Activated CD8-positive, alpha-beta T cell treated with anti-CD3 and anti-CD28 coated beads, Interleukin-2, amount 10 ng/mL, durations not matched to agents 7 days and 5 days (primary cell): ENCODE data around the gene MIEN1. TPM values are rescaled to one million over a fixed set of nuclear protein-coding genes. Genes with fewer than 3 reads are reported as not detected.
A peak's percentile ranks its signal among the peaks of the same experiment; 100 is the strongest.

Experiments used
- ATAC-seq: fragments of 150-1000 bp; cut with Tn5 transposase; one replicate; pipeline ENCODE4 v1.10.0; 2021; ENCODE audit warnings: moderate library complexity
- CTCF ChIA-PET: fragments of 350-600 bp; sonication (Branson Sonifier 250); formaldehyde crosslinking; loops from one replicate; lab custom pipeline; 2021; ENCODE audit warnings: antibody characterized with exemption; lab: Charles Lee
- POLR2A ChIA-PET: fragments of 350-600 bp; sonication (Branson Sonifier 250); formaldehyde crosslinking; loops from one replicate; lab custom pipeline; 2021; ENCODE audit warnings: antibody characterized with exemption; lab: Charles Lee
- DNase-seq: peaks from one replicate; pipeline ENCODE4 v3.0.0-alpha.2; 2020
- H3K27ac Mint-ChIP-seq: one replicate; pipeline ENCODE4 v1.8.0; 2021; ENCODE audit warnings: mild to moderate bottlenecking, mixed read lengths
- H3K27me3 Mint-ChIP-seq: one replicate; pipeline ENCODE4 v1.8.0; 2021; ENCODE audit warnings: low read depth, mixed read lengths
- H3K36me3 Mint-ChIP-seq: one replicate; pipeline ENCODE4 v1.8.0; 2021; ENCODE audit warnings: low read depth, mixed read lengths
- H3K4me1 Mint-ChIP-seq: one replicate; pipeline ENCODE4 v1.8.0; 2021; ENCODE audit warnings: low read depth, mixed read lengths
- H3K4me3 Mint-ChIP-seq: one replicate; pipeline ENCODE4 v1.8.0; 2021; ENCODE audit warnings: mild to moderate bottlenecking, mixed read lengths
- H3K9me3 Mint-ChIP-seq: one replicate; pipeline ENCODE4 v1.8.0; 2022; ENCODE audit warnings: mixed read lengths; ENCODE audit not compliant: insufficient read depth
- total RNA-seq, 2 experiments: library from RNA; stranded (reverse); gene quantifications; one replicate each; pipeline ENCODE4 v1.2.3, GENCODE V29; 2021

Gene MIEN1
- total RNA-seq, 2 experiments from 2014 or later = 44.0 to 44.6 TPM

DNA sequence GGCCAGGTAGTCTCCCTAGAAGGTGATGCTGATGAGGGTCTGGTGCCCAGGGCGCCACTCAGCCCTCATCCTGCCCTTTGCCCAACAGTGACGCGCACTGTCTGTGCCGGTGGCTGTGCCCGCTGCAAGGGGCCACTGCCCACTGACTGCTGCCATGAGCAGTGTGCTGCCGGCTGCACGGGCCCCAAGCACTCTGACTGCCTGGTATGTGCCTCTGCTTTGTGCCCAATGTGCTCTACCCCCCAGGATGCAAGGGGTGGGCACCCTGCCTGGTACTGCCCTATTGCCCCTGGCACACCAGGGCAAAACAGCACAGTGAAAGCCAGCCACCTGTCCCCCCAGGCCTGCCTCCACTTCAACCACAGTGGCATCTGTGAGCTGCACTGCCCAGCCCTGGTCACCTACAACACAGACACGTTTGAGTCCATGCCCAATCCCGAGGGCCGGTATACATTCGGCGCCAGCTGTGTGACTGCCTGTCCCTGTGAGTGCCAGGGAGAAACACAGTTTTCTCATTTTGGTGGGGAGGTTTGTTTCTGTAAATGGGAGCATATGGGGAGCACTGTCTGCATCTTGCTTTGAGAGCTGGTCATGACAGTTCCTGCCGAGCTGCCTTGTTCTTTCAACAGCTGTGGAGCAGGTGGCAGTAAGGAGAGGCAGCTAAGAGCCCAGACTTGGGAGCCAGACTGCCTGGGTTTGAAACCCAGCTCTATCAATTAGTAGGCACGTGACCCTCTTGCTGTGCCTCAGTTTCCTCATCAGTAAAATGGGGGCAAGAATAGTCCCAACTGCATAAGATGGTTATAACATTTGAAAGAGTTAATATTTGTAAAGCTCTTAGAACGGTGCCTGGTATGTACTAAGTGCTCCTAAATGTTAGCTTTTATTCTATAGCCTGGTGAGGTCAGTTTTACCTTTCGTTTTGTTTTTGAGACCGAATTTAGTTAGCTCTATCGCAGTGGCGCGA, 20.1 kb downstream of the MIEN1 start:
- ATAC-seq (no peak), DNase-seq (no peak)
- peaks cover 10% of the 10 kb centered on the region for H3K4me1 Mint-ChIP-seq
- no peaks in the 10 kb centered on the region for H3K36me3 Mint-ChIP-seq
- H3K9me3 Mint-ChIP-seq = no peaks in the 10 kb centered on the region
- no peak overlapping the region for H3K4me3 Mint-ChIP-seq
- no peak overlapping the region for H3K27ac Mint-ChIP-seq
- ChIA-PET CTCF (interaction anchor here (1.4 to 2.6 kb wide), 2 partner anchors 20 to 89 kb away, joined by 4 to 9 read pairs; partner anchors contain the start of gene MIEN1), POLR2A (interaction anchor here (1.0 kb wide), 1 partner anchor 23 kb away, joined by 3 read pairs; the partner anchor contains the start of gene PGAP3)
- H3K27me3 Mint-ChIP-seq = no peaks in the 10 kb centered on the region

DNA sequence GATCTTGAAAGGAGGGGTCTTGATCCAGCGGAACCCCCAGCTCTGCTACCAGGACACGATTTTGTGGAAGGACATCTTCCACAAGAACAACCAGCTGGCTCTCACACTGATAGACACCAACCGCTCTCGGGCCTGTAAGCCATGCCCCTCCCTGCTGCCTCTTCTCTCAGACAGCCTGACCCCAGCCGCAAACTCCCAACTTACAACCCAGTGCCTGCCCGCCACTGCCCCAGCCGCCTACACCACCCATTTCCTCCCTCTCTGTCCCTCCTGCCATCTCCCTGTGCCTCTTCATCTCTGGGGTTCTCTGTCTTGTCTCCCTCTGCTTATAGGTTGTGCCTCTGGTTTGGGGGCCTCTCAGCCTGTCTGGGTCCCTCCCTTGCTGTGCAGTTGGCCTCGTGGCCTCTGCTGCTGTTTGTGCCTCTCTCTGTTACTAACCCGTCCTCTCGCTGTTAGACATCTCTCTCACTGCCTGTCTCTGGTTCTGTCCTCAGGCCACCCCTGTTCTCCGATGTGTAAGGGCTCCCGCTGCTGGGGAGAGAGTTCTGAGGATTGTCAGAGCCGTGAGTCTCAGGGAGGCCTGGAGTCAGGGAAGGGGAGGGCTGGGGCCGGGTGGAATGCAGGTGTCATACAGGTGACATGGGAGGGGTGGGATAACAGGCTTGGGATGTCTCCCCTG, 20.9 kb downstream of the MIEN1 start:
- ChIA-PET CTCF (interaction anchor here (1.1 kb wide), 1 partner anchor 21 kb away, joined by 3 read pairs; the partner anchor contains the start of gene MIEN1), POLR2A (interaction anchor here (0.8 kb wide), 1 partner anchor 20 kb away, joined by 4 read pairs; no protein-coding TSS in a partner anchor)
- H3K27me3 Mint-ChIP-seq = no peaks in the 10 kb centered on the region
- H3K9me3 Mint-ChIP-seq = no peaks in the 10 kb centered on the region
- no peak overlapping the region for H3K4me3 Mint-ChIP-seq
- ATAC-seq = no peak
- H3K27ac Mint-ChIP-seq = peak overlapping the region; percentile 0
- no peaks in the 10 kb centered on the region for H3K36me3 Mint-ChIP-seq
- no peak for DNase-seq
- H3K4me1 Mint-ChIP-seq = peaks cover 10% of the 10 kb centered on the region

DNA sequence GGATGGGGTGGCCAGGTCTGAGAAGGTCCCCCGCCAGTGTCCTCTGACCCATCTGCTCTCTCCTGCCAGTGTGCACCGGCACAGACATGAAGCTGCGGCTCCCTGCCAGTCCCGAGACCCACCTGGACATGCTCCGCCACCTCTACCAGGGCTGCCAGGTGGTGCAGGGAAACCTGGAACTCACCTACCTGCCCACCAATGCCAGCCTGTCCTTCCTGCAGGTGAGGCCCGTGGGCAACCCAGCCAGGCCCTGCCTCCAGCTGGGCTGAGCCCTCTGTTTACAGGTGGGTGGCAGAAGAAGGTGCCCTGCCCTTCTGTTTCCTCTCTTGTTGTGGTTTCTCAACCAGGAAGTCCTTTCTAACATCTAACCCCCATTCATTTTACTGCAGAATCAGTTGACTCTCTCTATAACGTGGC, 23.4 kb downstream of the MIEN1 start:
- Mint-ChIP-seq H3K27ac (peak overlapping the region; percentile 76), H3K27me3 (no peaks in the 10 kb centered on the region), H3K36me3 (no peaks in the 10 kb centered on the region), H3K4me3 (no peak overlapping the region), H3K4me1 (peaks cover 12% of the 10 kb centered on the region), H3K9me3 (no peaks in the 10 kb centered on the region)
- ATAC-seq (peak; percentile 66), DNase-seq (peak; percentile 31)
- CTCF ChIA-PET = interaction anchor here (1.6 kb wide), 1 partner anchor 85 kb away, joined by 8 read pairs; no protein-coding TSS in a partner anchor
- POLR2A ChIA-PET = interaction anchor here (0.7 to 1.5 kb wide), 2 partner anchors 14 to 23 kb away, joined by 4 to 6 read pairs; partner anchors contain the start of gene MIEN1

DNA sequence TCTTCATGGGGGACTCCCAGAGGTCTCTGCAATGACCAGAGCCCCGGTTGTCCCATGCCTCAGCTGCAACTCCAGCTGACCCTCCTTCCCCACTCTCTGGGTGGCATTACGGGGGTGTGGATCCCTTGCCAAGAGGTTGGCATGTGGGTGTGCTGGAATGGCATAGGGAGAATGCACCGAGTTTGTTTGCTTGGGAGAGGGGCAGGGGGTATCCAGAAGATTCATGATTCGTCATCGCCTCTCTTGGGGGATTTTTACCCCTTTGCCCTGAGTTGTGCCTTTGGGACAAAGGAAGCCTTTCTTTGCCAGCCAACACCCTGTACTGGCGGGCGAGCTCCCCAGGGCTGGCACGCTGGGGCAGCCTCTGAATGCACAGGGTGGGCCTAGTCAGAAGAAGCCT, 23.9 kb downstream of the MIEN1 start:
- H3K4me3 Mint-ChIP-seq = no peak overlapping the region
- DNase-seq (no peak), ATAC-seq (no peak)
- H3K36me3 Mint-ChIP-seq = no peaks in the 10 kb centered on the region
- H3K9me3 Mint-ChIP-seq = no peaks in the 10 kb centered on the region
- H3K27me3 Mint-ChIP-seq = peaks cover 4% of the 10 kb centered on the region
- peaks cover 12% of the 10 kb centered on the region for H3K4me1 Mint-ChIP-seq
- H3K27ac Mint-ChIP-seq = peak overlapping the region; percentile 76
- ChIA-PET CTCF (interaction anchor here (1.6 kb wide), 2 partner anchors 72 to 84 kb away, joined by 4 to 8 read pairs; no protein-coding TSS in a partner anchor), POLR2A (interaction anchor here (1.5 kb wide), 1 partner anchor 24 kb away, joined by 6 read pairs; the partner anchor contains the start of gene MIEN1)

DNA sequence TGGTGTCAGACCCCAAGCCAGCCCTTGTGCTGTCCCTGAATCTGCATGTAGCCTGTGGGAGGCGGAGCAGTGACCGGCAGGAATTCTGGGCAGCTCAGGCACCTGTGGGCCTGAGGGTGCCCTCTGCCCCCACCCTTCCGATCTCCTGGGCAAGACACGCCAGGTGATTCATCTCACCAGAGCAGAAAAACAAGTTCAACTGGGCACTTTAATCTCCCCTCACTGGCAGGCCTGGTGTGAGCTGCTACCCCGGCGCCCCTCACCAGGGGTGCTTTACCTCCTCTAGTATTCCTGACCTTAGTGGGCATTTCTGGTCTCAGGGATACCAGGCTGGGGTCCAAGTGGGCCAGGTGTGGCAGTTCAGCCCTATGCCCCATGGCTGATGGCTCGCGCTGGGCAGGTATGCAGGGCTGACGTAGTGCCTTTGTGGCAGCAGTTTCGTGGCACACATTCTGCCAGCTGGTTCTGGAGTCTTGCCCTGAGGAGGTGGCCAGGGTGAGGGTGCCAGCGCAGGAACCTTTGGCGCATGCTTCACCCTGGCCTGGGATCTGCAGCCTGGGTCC, 24.5 kb downstream of the MIEN1 start:
- H3K36me3 Mint-ChIP-seq = no peaks in the 10 kb centered on the region
- POLR2A ChIA-PET = interaction anchor here (1.5 kb wide), 1 partner anchor 24 kb away, joined by 6 read pairs; the partner anchor contains the start of gene MIEN1

DNA sequence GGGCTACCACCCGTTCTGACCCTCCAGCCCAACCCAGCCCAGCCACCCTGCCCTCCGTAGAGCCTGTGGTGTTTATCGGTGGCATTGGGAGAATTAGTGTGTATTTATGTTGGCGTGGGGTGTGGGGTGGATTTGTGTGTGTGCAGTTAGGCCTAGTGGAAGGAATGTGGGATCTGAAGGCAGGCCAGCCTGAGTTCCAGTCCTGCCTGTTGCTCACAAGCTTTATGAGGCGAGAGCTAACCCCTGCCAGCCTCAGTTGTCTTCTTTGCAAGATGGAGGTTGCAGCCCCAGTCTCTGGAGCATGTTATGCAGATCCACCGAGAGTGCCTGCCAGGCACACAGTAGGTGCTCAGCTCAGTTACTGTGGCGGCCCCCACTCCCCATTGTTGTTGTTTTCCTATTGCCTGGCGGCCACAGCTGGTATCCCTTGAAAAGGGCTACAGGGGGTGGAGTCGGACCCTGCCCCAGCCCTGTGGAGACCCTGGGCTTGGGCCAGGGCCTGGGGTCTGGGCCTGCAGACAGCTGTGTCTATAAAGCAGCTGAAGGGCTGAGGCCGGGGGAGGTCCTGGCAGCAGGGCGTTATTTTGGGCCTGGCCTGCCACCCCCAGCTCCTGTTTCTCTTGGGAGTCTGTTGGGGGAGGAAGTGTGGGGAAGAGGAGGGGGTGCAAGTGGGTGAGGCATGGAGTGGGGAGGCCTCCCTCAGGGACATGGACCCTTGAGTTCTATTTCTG, 25.3 kb downstream of the MIEN1 start:
- no peak overlapping the region for H3K4me3 Mint-ChIP-seq
- ATAC-seq (no peak), DNase-seq (no peak)
- peaks cover 13% of the 10 kb centered on the region for H3K27me3 Mint-ChIP-seq
- H3K27ac Mint-ChIP-seq = no peak overlapping the region
- no peaks in the 10 kb centered on the region for H3K9me3 Mint-ChIP-seq
- POLR2A ChIA-PET = no interaction called here
- H3K36me3 Mint-ChIP-seq = no peaks in the 10 kb centered on the region
- CTCF ChIA-PET = interaction anchor here (1.6 kb wide), 1 partner anchor 70 kb away, joined by 4 read pairs; no protein-coding TSS in a partner anchor
- H3K4me1 Mint-ChIP-seq = peaks cover 12% of the 10 kb centered on the region

More for the DNA sequence above, 24.5 kb downstream of the MIEN1 start:
- CTCF ChIA-PET = interaction anchor here (1.6 kb wide), 1 partner anchor 71 kb away, joined by 4 read pairs; no protein-coding TSS in a partner anchor
- H3K27me3 Mint-ChIP-seq = peaks cover 9% of the 10 kb centered on the region
- DNase-seq (no peak), ATAC-seq (no peak)
- H3K9me3 Mint-ChIP-seq = no peaks in the 10 kb centered on the region
- H3K27ac Mint-ChIP-seq = no peak overlapping the region
- peaks cover 12% of the 10 kb centered on the region for H3K4me1 Mint-ChIP-seq
- H3K4me3 Mint-ChIP-seq = no peak overlapping the region

DNA sequence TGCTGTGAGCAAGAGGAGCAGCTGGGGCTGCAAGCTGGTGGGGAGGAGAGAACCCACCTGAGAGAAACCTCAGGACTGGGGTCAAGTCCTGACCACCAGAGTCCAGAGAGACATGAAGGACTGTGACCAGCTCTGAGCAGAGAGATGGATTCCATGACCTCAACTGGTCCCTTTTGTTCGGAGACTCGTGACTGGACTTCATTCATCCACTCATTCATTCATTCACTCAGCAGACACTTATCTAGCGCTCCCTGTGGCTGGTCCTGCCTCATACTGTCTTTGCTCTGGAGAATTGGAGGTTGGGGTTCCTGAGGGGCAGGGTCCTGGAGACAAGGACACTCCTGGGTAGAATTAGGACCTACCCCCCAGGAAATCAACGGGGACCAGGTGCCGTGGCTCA, 26.4 kb downstream of the MIEN1 start:
- ChIA-PET CTCF (interaction anchor here (0.9 to 1.1 kb wide), 2 partner anchors 8 to 33 kb away, joined by 4 read pairs; no protein-coding TSS in a partner anchor), POLR2A (interaction anchor here (0.6 to 2.5 kb wide), 3 partner anchors 16 to 79 kb away, joined by 3 to 9 read pairs (median 3); partner anchors contain the start of gene PGAP3)
- peaks cover 18% of the 10 kb centered on the region for H3K4me1 Mint-ChIP-seq
- peaks cover 2% of the 10 kb centered on the region for H3K36me3 Mint-ChIP-seq
- DNase-seq (no peak), ATAC-seq (no peak)
- H3K27ac Mint-ChIP-seq = no peak overlapping the region
- H3K27me3 Mint-ChIP-seq = peaks cover 23% of the 10 kb centered on the region
- no peaks in the 10 kb centered on the region for H3K9me3 Mint-ChIP-seq
- H3K4me3 Mint-ChIP-seq = no peak overlapping the region

DNA sequence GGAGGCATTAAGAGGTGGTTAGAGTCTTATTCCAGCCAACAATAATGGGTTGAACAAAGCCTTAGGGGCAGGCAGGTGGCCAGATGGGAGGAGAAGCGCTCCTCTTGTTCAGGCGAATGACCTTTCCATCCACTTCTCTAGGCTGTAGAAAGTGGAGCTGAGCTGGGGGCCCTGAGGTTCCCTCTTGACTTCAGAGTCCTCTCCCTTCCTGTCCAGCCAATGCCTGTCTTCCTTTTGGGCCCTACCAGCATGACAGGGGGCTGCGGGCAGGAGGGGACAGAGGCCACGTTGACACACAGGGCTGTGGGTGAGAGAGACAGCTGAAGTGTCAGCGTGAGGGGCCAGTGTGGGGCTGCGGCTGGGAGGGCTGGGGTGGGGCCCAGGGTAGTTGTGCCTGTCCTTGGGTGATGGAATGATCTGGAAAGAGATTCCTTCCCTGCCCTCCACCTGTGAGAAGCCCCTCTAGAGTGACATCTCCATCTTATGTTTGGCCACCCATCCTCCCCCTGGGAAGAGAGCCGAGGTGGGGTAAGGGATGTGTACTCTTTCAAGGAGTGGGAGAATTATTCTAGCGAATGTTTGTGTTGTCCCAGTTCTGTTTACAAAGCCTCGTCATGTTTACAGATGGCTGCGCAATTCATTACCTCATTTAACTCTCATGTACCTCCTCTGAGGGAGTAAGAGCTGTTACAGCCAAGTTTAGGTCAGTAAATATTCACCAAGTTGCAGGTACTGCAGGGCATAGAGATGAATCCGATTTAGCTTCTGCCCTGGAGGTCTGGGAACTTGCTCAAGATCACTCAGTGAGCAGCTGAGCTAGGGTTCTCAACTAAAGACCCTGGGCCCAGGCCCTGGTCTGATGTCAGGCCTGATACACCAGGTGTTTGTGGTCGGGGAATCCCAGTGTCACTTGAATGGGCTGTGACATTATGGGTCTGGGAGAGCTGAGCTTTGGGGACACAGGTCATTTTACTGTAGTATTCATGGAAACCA, 27.1 kb downstream of the MIEN1 start:
- POLR2A ChIA-PET = interaction anchor here (0.6 to 2.5 kb wide), 3 partner anchors 15 to 78 kb away, joined by 3 to 9 read pairs (median 3); partner anchors contain the start of gene PGAP3
- Mint-ChIP-seq H3K4me3 (no peak overlapping the region), H3K27me3 (peaks cover 25% of the 10 kb centered on the region), H3K9me3 (no peaks in the 10 kb centered on the region), H3K36me3 (peaks cover 2% of the 10 kb centered on the region), H3K27ac (no peak overlapping the region), H3K4me1 (peaks cover 18% of the 10 kb centered on the region)
- no peak for DNase-seq
- CTCF ChIA-PET = interaction anchor here (0.8 to 2.1 kb wide), 5 partner anchors 8 to 81 kb away, joined by 3 to 10 read pairs (median 4); no protein-coding TSS in a partner anchor
- ATAC-seq = no peak

DNA sequence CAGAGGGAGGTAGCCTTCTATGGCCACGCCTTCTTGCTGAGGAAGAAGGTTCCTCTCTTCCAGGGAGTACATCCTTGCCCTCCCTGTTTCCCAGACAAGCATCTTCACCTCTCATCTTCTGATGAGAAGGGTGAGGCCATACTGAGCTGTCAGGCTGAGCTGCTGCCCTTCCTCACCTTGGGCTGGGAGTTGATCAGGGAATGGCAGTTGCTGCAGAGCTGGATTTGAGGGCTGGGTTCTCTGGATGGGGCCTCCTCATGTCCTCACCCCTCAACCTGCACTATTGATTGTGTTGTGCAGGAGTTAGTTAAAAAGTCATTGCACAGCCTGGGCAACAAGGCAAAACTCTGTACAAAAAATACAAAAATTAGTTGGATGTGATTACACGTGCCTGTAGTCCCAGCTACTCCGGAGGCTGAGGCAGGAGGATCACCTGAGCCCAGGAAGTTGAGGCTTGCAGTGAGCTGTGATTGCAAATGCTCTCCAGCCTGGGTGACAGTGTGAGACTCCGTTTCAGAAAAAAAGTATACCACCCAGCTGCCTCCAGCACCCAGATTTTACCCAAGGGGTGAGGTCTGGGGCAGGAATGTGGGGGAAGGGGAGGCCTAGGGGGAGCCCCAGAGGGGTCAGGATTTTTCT, 28.4 kb downstream of the MIEN1 start:
- H3K27ac Mint-ChIP-seq = no peak overlapping the region
- DNase-seq (no peak), ATAC-seq (no peak)
- ChIA-PET CTCF (interaction anchor here (1.3 to 2.1 kb wide), 2 partner anchors 67 to 79 kb away, joined by 3 to 10 read pairs; no protein-coding TSS in a partner anchor), POLR2A (interaction anchor here (2.5 kb wide), 1 partner anchor 14 kb away, joined by 9 read pairs; the partner anchor contains the start of gene PGAP3)
- H3K4me3 Mint-ChIP-seq = no peak overlapping the region
- H3K4me1 Mint-ChIP-seq = peaks cover 12% of the 10 kb centered on the region
- no peaks in the 10 kb centered on the region for H3K9me3 Mint-ChIP-seq
- H3K36me3 Mint-ChIP-seq = peaks cover 2% of the 10 kb centered on the region
- peaks cover 25% of the 10 kb centered on the region for H3K27me3 Mint-ChIP-seq
